Retina (tissue), 1 donor: ENCODE data around the gene TEX11.
"Not testable (repeated sequence)": the region's sequence is repeated elsewhere in the genome, so short reads cannot be mapped to it uniquely, and the experiment has no call there.

Source experiments
- DNase-seq: peaks from one replicate; pipeline ENCODE4 v3.0.0-alpha.2; 2016

Gene TEX11

GRCh38 chrX:70569922-70570576, 338.5 kb downstream of the TEX11 start:
- not testable (repeated sequence) for DNase-seq

GRCh38 chrX:70554948-70555347, 353.6 kb downstream of the TEX11 start:
- DNase-seq = no peak

GRCh38 chrX:70554523-70554922, 354.0 kb downstream of the TEX11 start:
- DNase-seq = no peak

GRCh38 chrX:70554081-70554480, 354.4 kb downstream of the TEX11 start:
- no peak for DNase-seq

- DNase-seq = no peak
Observed at GRCh38 chrX:70553516-70553915, 355.0 kb downstream of the TEX11 start.

- DNase-seq = no peak
Observed at GRCh38 chrX:70552130-70552704, 356.3 kb downstream of the TEX11 start.

GRCh38 chrX:70549429-70549828, 359.1 kb downstream of the TEX11 start:
- no peak for DNase-seq

- no peak for DNase-seq
Observed at GRCh38 chrX:70535198-70535597, 373.3 kb downstream of the TEX11 start.

GRCh38 chrX:70527610-70528345, 380.7 kb downstream of the TEX11 start:
- no peak for DNase-seq

- no peak for DNase-seq
Observed at GRCh38 chrX:70527053-70527452, 381.5 kb downstream of the TEX11 start.

GRCh38 chrX:70525733-70526132, 382.8 kb downstream of the TEX11 start:
- no peak for DNase-seq

- DNase-seq = not testable (repeated sequence)
Observed at GRCh38 chrX:70515692-70516091, 392.8 kb downstream of the TEX11 start.

- not testable (repeated sequence) for DNase-seq
Observed at GRCh38 chrX:70515270-70515669, 393.2 kb downstream of the TEX11 start.

- no peak for DNase-seq
Observed at GRCh38 chrX:70509078-70509477, 399.4 kb downstream of the TEX11 start.

- no peak for DNase-seq
Observed at GRCh38 chrX:70508296-70508911, 400.1 kb downstream of the TEX11 start.

GRCh38 chrX:70505451-70505841, 403.1 kb downstream of the TEX11 start:
- no peak for DNase-seq

GRCh38 chrX:70504772-70505450, 403.6 kb downstream of the TEX11 start:
- DNase-seq = no peak

- DNase-seq = no peak
Observed at GRCh38 chrX:70500826-70501225, 407.7 kb downstream of the TEX11 start.

- DNase-seq = no peak
Observed at GRCh38 chrX:70498129-70498528, 410.4 kb downstream of the TEX11 start.

- DNase-seq = no peak
Observed at GRCh38 chrX:70497026-70497425, 411.5 kb downstream of the TEX11 start.

GRCh38 chrX:70496491-70496890, 412.0 kb downstream of the TEX11 start:
- no peak for DNase-seq

- DNase-seq = no peak
Observed at GRCh38 chrX:70494441-70494840, 414.1 kb downstream of the TEX11 start.

GRCh38 chrX:70488856-70489255, 419.7 kb downstream of the TEX11 start:
- DNase-seq = no peak
